HepG2 (cell line): ENCODE results near the gene DOCK10. TPM values are rescaled to one million over a fixed set of nuclear protein-coding genes. Genes with fewer than 3 reads are reported as not detected.

Source experiments
- ATAC-seq: fragments of 200-7000 bp; cut with Tn5 transposase; 3 replicates; pipeline ENCODE4 v1.9.1; 2020; ENCODE audit warnings: mild to moderate bottlenecking, moderate library complexity
- BruUV-seq: library from RNA; stranded (reverse); fragments of 400-500 nt; replicated peaks from 2 replicates; lab custom pipeline; 2021; lab: Mats Ljungman, UMichigan
- CTCF ChIA-PET: fragments of 300-600 bp; formaldehyde crosslinking; extraction: SDS; loops from one replicate; lab custom pipeline; 2021; ENCODE audit warnings: low total read pairs, inconsistent platforms, low intra/inter-chr PET ratio; lab: Yijun Ruan, JAX
- POLR2A ChIA-PET: fragments of 350-600 bp; sonication (Branson Sonifier 250); formaldehyde crosslinking; loops from one replicate; lab custom pipeline; 2020; ENCODE audit warnings: antibody characterized with exemption, inconsistent platforms; lab: Yijun Ruan, JAX
- DNase-seq: peaks from one replicate; pipeline ENCODE4 v3.0.0-alpha.2; 2015; ENCODE audit warnings: low spot score
- FAIRE-seq: peaks from 3 replicates; lab custom pipeline; 2011; peaks lifted over from hg19 to GRCh38; lab: Jason Lieb, UNC
- H2AFZ ChIP-seq: one replicate; pipeline ENCODE4 v1.6.1; 2011; ENCODE audit warnings: low read length, inconsistent platforms
- H3K27ac ChIP-seq: fragments of 300-600 bp; 3 replicates; pipeline ENCODE4 v1.8.0; 2011; ENCODE audit warnings: mixed run types, mild to moderate bottlenecking, mixed read lengths, low read length, inconsistent platforms; ENCODE audit not compliant: insufficient read depth; ENCODE audit errors: extremely low read length
- H3K27me3 ChIP-seq, 2 experiments: fragments of 200-600 bp in 1 of 2; 2 replicates in 1 of 2; 3 replicates in 1 of 2; pipeline versions ENCODE4 v1.6.0 to v1.8.0; 2011; ENCODE audit warnings: low read length in 2 of 2, mild to moderate bottlenecking in 2 of 2, moderate library complexity in 2 of 2, inconsistent platforms in 1 of 2; ENCODE audit not compliant: insufficient read depth in 2 of 2, control insufficient read depth in 1 of 2
- H3K36me3 ChIP-seq, 2 experiments: fragments of 200-600 bp in 1 of 2; replicated peaks in 1 of 2; 2 replicates in 1 of 2; 3 replicates in 1 of 2; pipeline versions ENCODE4 v1.5.1 to v1.8.0; 2011; ENCODE audit warnings: low read length in 2 of 2, inconsistent platforms in 1 of 2; ENCODE audit not compliant: insufficient read depth in 2 of 2, control insufficient read depth in 1 of 2
- H3K4me1 ChIP-seq: 2 replicates; pipeline ENCODE4 v1.5.1; 2012; ENCODE audit warnings: low read length, inconsistent platforms; ENCODE audit not compliant: insufficient read depth
- H3K4me2 ChIP-seq: 2 replicates; pipeline ENCODE4 v1.6.0; 2011; ENCODE audit warnings: low read depth, low read length, inconsistent platforms
- H3K4me3 ChIP-seq, 3 experiments: fragments of 200-600 bp in 1 of 3; sonication (generic), shearing (Covaris generic) in 1 of 3; replicated peaks in 1 of 3; 2 replicates each; pipeline ENCODE4 v1.5.1; 2011 to 2016; ENCODE audit warnings: low read length in 3 of 3, inconsistent platforms in 2 of 3, low read depth in 2 of 3, mild to moderate bottlenecking in 2 of 3, control low read depth in 1 of 3, mixed read lengths in 1 of 3; ENCODE audit not compliant: insufficient read depth in 1 of 3
- H3K79me2 ChIP-seq: one replicate; pipeline ENCODE4 v1.6.1; 2011; ENCODE audit warnings: low read length, inconsistent platforms; ENCODE audit not compliant: insufficient read depth
- H3K9ac ChIP-seq: 2 replicates; pipeline ENCODE4 v1.6.0; 2011; ENCODE audit warnings: mild to moderate bottlenecking, low read depth, low read length, inconsistent platforms; ENCODE audit not compliant: insufficient read depth
- H3K9me3 ChIP-seq: 2 replicates; pipeline ENCODE4 v1.5.1; 2012; ENCODE audit warnings: mild to moderate bottlenecking, low read length
- H4K20me1 ChIP-seq: 2 replicates; pipeline ENCODE4 v1.6.0; 2011; ENCODE audit warnings: inconsistent platforms, mild to moderate bottlenecking, low read length, moderate library complexity; ENCODE audit not compliant: insufficient read depth
- MEIS2 ChIP-seq: sonication (generic); formaldehyde crosslinking; IDR thresholded peaks from 2 replicates; pipeline ENCODE4 v1.9.0; 2021; ENCODE audit warnings: mild to moderate bottlenecking, missing genetic modification reagents
- RFX3 ChIP-seq: IDR thresholded peaks from 2 replicates; pipeline ENCODE4 v1.6.1; 2016; ENCODE audit warnings: missing biosample characterization, missing genetic modification reagents
- RNF2 ChIP-seq: fragments of 450-650 bp; conservative IDR thresholded peaks from 2 replicates; pipeline ENCODE4 v1.6.1; 2016; ENCODE audit warnings: low read depth
- TCF12 ChIP-seq, 2 experiments: fragments of 450-650 bp in 1 of 2; sonication (generic) in 1 of 2; formaldehyde crosslinking in 1 of 2; IDR thresholded peaks; 2 replicates each; pipeline versions ENCODE4 v1.6.1 to v1.8.0; 2017 to 2022; ENCODE audit warnings: antibody characterized with exemption in 1 of 2, mild to moderate bottlenecking in 1 of 2, missing genetic modification reagents in 1 of 2, moderate library complexity in 1 of 2
- ZBTB1 ChIP-seq: sonication (generic); formaldehyde crosslinking; IDR thresholded peaks from 2 replicates; pipeline ENCODE4 v1.4.0; 2020; ENCODE audit warnings: missing genetic modification reagents, borderline replicate concordance
- ZNF350 ChIP-seq: sonication (generic); formaldehyde crosslinking; IDR thresholded peaks from 2 replicates; pipeline ENCODE4 v1.4.0; 2020; ENCODE audit warnings: mild to moderate bottlenecking, low read depth, missing genetic modification reagents, borderline replicate concordance
- ZNF430 ChIP-seq: sonication (generic); formaldehyde crosslinking; IDR thresholded peaks from 2 replicates; pipeline ENCODE4 v1.9.0; 2021; ENCODE audit warnings: mild to moderate bottlenecking, missing genetic modification reagents
- ZNF800 ChIP-seq: sonication (generic); formaldehyde crosslinking; IDR thresholded peaks from 2 replicates; pipeline ENCODE4 v1.4.0; 2020; ENCODE audit warnings: missing genetic modification reagents
- WGBS: methylation state at CpG from one replicate; pipeline ENCODE4 v1.1.6; 2017; ENCODE audit warnings: low lambda C conversion rate; 5-methylcytosine and 5-hydroxymethylcytosine counted together
- in situ Hi-C: cut with HindIII; loops from 2 replicates; pipeline ENCODE4 v1.10.0; 2017; ENCODE audit warnings: low pct_unique_long_range_greater_than_20kb; ENCODE audit not compliant: extremely low pct_ligation_motif_present
- intact Hi-C: fragments of 100-400 bp; cut with micrococcal nuclease; formaldehyde crosslinking; loops from one replicate; pipeline ENCODE4 v1.10.0; 2022; ENCODE audit not compliant: unreplicated experiment
- polyA plus RNA-seq, 8 experiments: library from polyadenylated mRNA; depleted of rRNA in 3 of 8; stranded (reverse) in 7 of 8; unstranded in 1 of 8; fragments of >200 nt; fragmentation: Illumina TruSeq in 4 of 8; extraction: Trizol in 4 of 8; gene quantifications; 2 replicates each; pipeline versions ENCODE4 v1.2.1 to v1.2.3, GENCODE V29; 2011 to 2016; ENCODE audit warnings: low read depth in 4 of 8, missing spikeins in 1 of 8, mixed read lengths in 1 of 8; ENCODE audit not compliant: insufficient read depth in 1 of 8
- total RNA-seq, 5 experiments: library from RNA; depleted of rRNA; stranded (reverse); fragments of >200 nt; fragmentation: Illumina TruSeq; extraction: Trizol; gene quantifications; 2 replicates each; pipeline ENCODE4 v1.2.3, GENCODE V29; 2016; ENCODE audit warnings: low read depth in 1 of 5
- TF ChIP-seq, protein P1 (sequence below): sonication (generic); formaldehyde crosslinking; IDR thresholded peaks from 2 replicates; pipeline ENCODE4 v1.5.0; 2020; ENCODE audit warnings: missing genetic modification reagents
- TF ChIP-seq, protein P2 (sequence below): sonication (generic); formaldehyde crosslinking; IDR thresholded peaks from 2 replicates; pipeline ENCODE4 v1.9.0; 2021; ENCODE audit warnings: missing genetic modification reagents, borderline replicate concordance
- TF ChIP-seq, protein P3 (sequence below): sonication (generic); formaldehyde crosslinking; IDR thresholded peaks from 2 replicates; pipeline ENCODE4 v1.8.0; 2022; ENCODE audit warnings: low read depth, missing genetic modification reagents
- TF ChIP-seq, protein P4 (sequence below): sonication (generic); formaldehyde crosslinking; IDR thresholded peaks from 2 replicates; pipeline ENCODE4 v1.8.0; 2023; ENCODE audit warnings: mild to moderate bottlenecking, missing genetic modification reagents

DOCK10 gene
- total and polyA plus RNA-seq, 2 of the 13 experiments (the other 11 are each of a cell fraction or from before 2014, with no cell fraction given), result not detected

DNA sequence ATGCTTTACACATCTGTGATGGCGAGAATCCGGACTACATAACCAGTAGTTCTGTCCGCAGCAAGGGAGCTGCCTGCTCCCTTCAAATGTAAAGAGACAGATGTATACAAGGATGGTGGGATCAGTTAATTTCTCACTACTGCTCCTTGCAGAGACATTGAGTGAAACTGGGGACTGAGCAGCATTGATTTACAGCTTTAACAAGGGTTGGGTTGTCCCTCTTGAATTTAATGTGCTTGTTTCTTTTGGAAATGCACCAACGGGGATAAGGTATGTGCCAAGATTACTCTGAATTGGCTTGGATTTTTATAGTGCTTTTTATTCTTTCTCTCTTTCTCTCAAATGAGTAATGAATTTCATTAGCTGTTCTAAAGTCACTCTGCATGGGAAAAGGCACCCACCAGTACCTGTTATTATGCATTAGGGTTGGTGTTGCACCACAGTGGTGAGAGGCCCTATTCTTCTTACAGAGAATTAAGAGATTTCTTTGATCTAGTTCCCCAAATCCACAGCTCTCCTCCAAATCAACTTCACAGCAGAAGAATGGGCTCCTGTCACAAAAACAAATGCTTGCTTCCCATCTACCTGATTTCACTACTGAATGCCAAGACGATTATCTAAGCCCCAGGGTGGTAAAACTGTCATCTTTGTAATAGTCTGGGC, 107.6 kb downstream of the DOCK10 start:
- ATAC-seq (no peak), FAIRE-seq (no peak), DNase-seq (no peak)
- no peak overlapping the region for H3K9ac ChIP-seq
- H2AFZ ChIP-seq, result no peak overlapping the region
- H3K79me2 ChIP-seq, result no peaks in the 10 kb centered on the region
- H3K4me1 ChIP-seq, result no peaks in the 10 kb centered on the region
- 3% methylated on average over 5 of the region's 5 CpGs for WGBS
- H3K9me3 ChIP-seq, result no peaks in the 10 kb centered on the region
- H4K20me1 ChIP-seq, result no peaks in the 10 kb centered on the region
- no peaks in the 10 kb centered on the region for H3K36me3 ChIP-seq
- CTCF ChIA-PET, result no interaction called here
- intact Hi-C loops (no loop called here), in situ Hi-C loops (no loop called here)
- POLR2A ChIA-PET, result no interaction called here
- H3K27ac ChIP-seq, result no peak overlapping the region
- H3K27me3 ChIP-seq, result no peaks in the 10 kb centered on the region
- no peak overlapping the region for H3K4me3 ChIP-seq
- no TSS peak for BruUV-seq
- H3K4me2 ChIP-seq, result no peak overlapping the region
- TF ChIP-seq, protein P1, sequence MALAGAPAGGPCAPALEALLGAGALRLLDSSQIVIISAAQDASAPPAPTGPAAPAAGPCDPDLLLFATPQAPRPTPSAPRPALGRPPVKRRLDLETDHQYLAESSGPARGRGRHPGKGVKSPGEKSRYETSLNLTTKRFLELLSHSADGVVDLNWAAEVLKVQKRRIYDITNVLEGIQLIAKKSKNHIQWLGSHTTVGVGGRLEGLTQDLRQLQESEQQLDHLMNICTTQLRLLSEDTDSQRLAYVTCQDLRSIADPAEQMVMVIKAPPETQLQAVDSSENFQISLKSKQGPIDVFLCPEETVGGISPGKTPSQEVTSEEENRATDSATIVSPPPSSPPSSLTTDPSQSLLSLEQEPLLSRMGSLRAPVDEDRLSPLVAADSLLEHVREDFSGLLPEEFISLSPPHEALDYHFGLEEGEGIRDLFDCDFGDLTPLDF (CRISPR knock-in tag), result no peak
- TF ChIP-seq, protein P2, sequence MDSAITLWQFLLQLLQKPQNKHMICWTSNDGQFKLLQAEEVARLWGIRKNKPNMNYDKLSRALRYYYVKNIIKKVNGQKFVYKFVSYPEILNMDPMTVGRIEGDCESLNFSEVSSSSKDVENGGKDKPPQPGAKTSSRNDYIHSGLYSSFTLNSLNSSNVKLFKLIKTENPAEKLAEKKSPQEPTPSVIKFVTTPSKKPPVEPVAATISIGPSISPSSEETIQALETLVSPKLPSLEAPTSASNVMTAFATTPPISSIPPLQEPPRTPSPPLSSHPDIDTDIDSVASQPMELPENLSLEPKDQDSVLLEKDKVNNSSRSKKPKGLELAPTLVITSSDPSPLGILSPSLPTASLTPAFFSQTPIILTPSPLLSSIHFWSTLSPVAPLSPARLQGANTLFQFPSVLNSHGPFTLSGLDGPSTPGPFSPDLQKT (CRISPR knock-in tag), result no peak
- TF ChIP-seq ZNF800 (CRISPR knock-in tag), result no peak
- TF ChIP-seq, protein P3, sequence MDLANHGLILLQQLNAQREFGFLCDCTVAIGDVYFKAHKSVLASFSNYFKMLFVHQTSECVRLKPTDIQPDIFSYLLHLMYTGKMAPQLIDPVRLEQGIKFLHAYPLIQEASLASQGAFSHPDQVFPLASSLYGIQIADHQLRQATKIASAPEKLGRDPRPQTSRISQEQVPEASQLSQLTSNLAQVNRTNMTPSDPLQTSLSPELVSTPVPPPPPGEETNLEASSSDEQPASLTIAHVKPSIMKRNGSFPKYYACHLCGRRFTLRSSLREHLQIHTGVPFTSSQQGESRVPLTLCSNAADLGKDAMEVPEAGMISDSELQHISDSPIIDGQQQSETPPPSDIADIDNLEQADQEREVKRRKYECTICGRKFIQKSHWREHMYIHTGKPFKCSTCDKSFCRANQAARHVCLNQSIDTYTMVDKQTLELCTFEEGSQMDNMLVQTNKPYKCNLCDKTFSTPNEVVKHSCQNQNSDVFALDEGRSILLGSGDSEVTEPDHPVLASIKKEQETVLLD (CRISPR knock-in tag), result no peak
- no peak for TF ChIP-seq ZBTB1 (CRISPR knock-in tag)
- TF ChIP-seq ZNF350, result no peak
- TF ChIP-seq TCF12 (IDR thresholded peaks at IDR 0.05), result no peak
- no peak for TF ChIP-seq TCF12 (CRISPR knock-in tag; IDR thresholded peaks at IDR 0.05)
- TF ChIP-seq RNF2, result no peak
- no peak for TF ChIP-seq RFX3 (CRISPR knock-in tag)
- no peak for TF ChIP-seq ZNF430 (CRISPR knock-in tag)
- TF ChIP-seq, protein P4, sequence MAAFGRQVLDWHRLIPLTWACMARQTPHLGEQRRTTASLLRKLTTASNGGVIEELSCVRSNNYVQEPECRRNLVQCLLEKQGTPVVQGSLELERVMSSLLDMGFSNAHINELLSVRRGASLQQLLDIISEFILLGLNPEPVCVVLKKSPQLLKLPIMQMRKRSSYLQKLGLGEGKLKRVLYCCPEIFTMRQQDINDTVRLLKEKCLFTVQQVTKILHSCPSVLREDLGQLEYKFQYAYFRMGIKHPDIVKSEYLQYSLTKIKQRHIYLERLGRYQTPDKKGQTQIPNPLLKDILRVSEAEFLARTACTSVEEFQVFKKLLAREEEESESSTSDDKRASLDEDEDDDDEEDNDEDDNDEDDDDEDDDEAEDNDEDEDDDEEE (CRISPR knock-in tag), result no peak
- TF ChIP-seq MEIS2 (CRISPR knock-in tag), result no peak
